HG03521 (cell line): ENCODE data around the gene CREBBP.

Experiments used
- ATAC-seq: cut with Tn5 transposase; IDR thresholded peaks from one replicate; pipeline ENCODE4 v1.9.1; 2021; ENCODE audit warnings: mild to moderate bottlenecking, moderate library complexity; ENCODE audit not compliant: unreplicated experiment

CREBBP gene

DNA sequence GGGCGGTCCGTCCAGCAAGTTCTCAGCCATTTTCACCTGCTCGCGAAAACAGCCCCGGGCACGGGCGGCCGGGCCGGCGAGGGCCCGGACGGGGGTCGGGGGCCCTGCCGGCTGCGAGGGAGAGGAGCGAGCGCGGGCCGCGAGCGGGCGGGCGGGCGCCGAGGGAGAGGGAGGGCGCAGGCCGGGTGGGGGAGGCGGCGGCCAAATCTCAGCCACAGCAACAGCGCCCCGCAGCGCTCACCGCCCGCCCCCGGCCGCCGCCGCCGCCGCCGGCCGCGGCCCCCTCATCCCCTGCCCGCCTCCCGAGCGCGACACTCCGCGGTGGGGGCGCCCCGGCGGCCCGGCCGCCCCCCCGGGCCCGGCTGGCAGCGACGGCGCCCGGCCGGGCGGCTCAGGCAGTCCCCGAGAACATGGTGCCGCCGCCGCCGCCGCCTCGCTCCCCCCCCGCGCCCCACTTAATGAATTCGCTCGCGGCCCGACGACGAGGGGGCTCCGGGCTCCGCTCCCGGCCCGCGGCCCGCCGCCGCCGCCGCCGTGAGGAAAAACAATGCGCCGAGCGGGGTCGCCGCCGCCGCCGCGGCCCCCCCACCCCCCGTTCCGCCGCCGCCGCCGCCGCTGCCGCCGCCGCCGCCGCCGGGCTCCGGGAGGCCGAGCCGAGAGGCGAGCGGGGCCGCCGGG lies 487 bp downstream of the CREBBP start:
- peak; percentile 53 for ATAC-seq

DNA sequence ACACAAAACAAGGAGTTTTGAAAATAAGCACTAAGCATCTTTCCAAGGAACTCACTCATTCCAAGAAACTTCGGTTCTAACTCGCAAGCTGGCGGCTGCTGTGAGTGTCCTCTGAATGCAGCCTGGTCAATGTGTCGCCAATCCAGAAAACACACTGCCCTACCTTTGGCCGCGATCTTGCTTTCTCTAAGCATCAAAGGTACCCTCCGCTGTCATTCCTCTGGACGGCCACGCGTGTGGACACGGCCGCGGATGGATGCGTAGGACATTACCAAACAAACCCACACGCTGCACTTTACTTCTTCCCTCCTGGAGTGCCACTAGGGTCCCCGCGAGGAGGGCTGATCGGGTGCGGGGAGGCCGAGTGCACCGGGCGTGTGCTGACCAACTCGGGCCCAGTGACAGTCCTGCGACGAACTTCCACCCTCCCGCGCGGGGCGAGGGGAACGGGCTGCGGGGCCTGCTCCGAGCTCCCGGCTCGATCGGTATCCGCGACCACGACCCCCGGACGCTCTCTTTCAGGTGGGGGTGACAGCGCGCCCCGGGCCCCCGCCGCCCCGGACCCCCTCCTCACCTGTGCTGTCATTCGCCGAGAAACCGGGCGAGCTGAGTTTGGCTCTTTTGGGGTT lies 1.1 kb downstream of the CREBBP start:
- ATAC-seq: no peak

DNA sequence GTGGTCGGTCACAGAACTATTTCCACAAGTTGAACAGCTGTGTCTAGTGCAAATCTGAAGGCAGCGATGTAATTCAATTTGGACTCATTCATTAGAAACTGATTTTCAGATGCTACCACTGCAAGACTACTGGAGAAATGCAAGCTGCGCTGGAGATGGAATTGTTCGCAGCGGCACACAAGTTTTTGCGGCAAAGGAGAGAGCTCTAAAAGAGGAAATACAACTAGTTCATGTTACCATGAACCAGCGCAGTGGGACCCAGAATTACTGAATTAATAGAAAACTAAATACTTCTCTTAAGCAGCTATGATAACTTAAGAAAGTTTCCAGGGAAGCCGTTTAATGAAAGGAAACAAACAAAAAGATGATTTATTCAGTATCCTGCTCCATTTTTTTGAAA lies 1.9 kb downstream of the CREBBP start:
- no peak for ATAC-seq

DNA sequence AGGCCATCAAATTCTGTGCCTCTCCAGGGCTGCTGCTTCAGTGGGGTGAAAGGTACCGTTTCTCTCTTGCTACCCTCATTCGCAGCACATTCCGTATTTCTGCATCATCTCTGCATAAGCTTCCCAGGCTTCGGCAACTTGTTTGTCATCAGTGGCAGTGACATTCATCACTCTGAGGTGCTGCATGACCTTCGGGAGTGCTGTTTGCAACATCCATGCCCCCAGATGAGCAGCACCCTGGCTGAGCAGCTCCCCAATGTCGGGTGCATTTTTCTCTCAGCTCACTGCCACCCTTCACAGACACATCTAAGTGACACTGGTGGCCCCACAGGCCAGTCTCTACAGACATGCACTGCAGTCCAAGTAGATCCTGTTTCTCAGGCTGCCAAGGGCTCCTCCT lies 3.8 kb downstream of the CREBBP start:
- no peak for ATAC-seq

DNA sequence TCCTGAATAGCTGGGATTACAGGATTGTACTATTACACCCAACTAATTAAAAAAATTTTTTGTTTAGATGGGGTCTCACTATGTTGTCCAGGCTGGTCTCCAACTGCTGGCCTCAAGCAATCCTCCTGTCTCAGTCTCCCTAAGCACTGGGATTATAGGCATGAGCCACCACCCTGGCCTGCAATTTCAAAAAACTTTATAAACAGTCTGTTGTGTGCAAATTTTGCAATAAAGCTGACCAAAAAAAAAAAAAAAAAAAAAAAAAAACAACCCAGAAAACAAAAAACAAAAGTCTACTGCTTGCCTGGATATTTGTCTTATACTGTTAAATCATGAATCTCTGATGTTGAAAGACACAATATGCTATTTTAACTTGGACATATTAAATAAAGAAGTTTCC lies 4.4 kb downstream of the CREBBP start:
- no peak for ATAC-seq

DNA sequence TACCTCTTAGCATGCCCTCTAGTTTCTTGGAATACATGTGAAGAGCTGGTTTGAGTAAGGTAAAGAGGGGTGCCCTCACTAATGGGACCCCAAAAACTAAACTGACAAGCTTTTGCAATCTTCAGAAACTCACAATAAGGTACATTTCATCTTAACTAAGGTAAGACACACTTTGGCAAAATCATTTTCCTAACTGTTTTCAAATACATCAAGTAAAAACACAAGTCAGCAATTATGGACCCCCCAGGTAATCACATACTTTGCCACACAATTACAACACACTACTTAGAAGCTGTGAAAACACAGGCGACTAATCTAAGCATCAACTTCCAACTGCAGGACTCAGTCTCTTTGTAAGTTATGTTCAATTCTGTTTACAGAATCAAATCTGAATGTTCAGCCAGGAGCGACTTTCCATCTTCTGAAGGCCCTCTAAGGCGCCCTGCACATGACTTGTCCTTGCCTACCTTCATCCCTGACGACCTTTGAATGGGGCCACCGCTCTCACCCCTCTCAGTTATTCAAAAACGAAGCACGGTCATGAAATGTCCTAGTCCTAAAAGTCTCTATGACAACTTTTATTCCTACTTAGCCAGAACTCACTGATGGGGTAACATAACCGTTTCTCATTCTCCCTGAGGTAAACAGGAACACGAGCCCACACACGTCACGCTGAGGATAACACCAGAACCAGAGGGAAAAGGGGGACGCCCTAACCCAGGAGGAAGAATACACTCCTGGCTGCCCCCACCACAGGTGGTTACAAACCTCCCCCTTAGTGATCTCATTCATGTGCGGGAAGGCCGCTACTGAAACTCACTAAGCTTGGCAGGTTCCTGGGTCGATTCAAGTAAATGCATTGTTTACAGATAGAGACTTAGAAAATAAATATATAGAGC lies 5.5 kb downstream of the CREBBP start:
- ATAC-seq: no peak

DNA sequence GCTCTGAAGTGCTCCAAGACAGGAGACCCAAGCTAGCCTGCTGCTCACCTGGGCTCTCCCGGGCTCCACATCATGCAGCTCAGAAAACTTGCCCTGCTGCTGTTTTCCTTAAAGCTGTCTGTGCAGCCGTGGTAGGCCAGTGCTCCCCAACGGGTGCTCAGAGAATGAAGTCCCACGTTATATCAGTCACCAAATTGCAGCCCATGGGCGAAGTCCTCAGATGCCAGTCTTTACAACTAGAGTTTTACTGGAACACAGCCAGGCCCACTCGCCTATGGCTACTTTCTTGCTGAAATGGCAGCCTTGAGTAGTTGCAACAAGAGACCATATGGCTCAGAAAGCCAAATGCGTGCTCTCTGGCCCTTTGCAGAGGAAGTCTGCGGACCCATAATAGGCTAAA lies 6.3 kb downstream of the CREBBP start:
- no peak for ATAC-seq

DNA sequence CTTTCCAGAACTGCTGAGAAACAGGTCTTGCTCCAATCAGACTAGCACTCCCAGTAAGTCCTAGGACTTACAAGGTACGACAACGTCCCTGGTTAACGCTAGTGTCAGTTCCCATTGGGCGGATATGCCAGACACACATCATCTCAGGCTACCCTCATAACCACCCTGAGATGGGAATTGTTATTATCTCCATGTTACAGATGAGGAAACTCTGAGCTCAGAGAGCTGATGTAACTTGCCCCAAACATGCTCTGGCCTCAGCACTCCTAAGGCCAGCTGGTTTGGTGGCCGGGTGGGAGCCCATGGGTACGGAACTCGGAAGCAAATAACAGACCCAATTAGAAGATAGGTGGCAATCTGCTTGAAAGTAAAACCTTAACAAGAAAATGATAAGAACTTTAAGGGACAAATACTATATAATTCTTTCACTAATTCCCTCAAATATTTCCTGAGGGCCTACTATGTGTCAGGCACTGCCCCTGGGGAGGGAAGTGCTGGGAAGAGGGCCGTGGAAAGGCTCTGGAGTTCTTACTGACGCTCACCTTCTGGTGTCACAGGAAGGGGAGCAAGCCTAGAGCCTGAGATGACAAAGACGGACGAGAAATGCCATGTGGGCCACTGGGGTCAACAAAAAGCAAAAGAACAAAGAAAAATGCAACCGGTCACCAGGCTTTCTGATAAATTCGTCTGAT lies 6.9 kb downstream of the CREBBP start:
- no peak for ATAC-seq

DNA sequence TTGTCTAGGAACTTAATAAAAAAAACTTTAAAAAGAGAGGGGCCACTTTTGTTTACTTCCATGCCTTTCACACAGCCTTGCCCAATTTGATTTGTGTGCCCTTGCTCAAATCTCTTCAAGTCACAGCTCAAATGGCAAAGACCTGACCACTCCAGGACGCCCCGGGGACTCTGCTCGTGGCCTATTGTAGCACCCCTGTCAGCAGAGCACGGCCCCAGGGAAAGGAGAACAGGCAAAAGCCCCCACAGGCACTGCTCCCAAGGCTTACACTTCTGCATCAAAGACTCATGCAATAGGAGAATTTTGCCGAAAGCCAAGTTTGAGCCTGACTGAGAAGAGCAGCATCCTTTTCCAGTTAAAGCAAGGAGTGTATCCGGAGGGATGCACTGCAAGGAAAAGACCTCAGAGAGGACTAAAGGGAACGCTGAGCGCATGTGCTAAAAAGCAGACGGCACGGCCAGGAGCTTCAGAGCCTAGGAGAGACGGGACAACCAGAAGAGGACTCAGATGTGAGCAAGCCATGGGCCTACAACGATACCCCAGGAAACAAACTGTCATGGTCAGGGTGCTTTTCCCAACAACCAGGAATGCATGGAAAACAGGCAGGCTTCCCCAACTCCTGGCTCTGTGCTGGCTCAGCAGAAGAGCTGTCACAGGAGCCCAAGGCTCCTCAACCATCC lies 8.2 kb downstream of the CREBBP start:
- ATAC-seq: no peak

DNA sequence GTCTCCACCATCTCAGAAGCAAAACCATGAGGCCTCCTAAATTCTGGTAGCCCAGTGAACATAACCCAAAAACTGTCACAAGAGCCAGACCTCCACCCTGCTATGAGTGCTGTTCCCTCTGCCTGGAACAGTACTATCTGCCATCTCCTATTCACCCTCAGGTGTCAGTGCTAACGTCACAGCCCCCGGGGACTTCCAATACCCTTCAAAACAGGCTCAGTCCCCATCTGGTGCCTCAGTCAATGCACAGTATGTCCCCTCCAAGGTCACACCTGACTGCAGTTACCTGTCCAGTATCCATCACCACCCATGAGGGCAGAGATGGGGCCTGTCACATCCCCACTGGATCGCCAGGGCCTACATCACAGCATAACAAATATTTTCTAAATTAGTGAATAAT lies 11.5 kb downstream of the CREBBP start:
- no peak for ATAC-seq

DNA sequence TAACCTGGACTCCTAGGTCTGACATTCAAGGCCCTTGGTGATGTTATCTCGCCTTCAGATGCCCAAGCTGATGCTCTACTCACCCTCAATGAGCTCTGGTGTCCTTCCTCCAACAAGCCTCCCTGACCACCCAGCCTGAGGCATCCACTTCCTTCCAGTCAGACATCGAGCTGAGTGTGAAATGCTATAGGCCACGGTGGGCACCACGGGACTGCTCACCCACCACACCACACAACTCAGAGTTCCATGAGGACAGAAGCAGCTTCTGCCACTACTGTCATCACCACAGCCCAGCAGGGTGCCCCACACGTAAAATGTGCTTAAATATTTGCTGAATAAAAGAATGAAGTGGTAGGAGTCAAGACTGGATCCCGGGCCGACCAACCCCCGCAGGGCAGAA lies 12.0 kb downstream of the CREBBP start:
- no peak for ATAC-seq

DNA sequence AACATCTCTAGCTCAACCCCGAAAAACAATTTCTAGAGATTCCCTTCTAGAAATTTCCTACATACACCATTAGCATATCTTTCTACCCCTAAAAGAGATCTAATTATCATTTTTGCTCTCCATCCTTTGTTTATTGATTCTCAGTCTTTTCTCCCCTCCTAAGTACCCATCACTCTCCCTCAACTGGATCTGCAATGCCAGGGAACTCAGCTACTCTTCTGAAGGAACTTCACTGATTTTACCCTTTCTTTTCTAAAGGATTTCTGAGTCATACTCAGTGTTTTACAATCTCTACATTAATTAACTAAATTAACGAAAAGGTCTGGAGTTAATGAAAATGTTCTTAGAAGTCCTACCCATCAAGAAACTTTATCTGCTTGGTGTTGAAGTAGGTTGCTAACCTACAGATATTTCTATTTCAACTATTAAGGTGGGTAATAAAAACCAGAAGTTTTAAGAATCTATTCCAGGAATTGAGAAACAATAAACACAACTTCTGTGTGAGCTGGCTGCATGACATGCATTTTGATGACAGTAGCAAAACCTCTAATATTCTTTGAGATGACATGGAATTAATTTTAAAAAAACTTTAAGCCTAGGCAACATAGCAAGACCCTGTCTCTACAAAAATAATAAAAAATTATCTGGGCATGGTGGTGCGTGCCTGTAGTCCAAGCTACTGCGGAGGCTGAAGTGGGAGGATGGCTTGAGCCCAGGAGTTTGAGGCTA lies 13.6 kb downstream of the CREBBP start:
- ATAC-seq: no peak

DNA sequence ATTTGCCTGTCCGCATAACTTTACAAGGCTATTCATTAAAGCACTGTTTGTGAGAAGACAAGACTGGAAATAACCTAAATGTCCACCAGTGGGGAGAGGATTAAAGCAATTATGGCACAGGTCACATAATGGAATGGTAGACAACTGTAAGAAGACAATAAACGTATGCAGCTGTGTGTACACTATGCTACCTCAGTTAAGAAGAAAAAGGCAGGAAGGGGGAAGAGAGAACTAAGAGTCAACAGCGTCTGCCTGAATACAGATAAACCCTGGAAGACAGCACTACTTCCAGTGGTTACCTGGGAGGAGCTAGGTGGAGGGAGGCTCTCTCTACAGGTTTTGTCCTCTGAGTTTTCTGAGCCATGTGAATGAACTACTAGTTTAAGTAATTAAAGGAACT lies 15.3 kb downstream of the CREBBP start:
- ATAC-seq: no peak

DNA sequence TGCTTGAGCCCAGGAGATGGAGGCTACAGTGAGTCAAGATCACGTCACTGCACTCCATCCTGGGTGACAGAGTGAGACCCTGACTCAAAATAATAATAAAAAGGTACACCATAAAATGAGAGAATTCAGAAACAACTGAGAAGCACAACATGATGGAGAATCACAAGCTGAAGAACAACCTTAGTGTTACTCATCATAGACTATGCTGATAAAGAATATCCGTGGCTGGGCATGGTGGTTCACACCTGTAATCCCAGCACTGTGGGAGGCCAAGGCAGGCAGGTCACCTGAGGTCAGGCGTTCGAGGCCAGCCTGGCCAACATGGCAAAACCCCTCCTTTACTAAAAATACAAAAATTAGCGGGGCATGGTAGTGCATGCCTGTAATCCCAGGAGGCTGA lies 16.0 kb downstream of the CREBBP start:
- ATAC-seq: no peak

DNA sequence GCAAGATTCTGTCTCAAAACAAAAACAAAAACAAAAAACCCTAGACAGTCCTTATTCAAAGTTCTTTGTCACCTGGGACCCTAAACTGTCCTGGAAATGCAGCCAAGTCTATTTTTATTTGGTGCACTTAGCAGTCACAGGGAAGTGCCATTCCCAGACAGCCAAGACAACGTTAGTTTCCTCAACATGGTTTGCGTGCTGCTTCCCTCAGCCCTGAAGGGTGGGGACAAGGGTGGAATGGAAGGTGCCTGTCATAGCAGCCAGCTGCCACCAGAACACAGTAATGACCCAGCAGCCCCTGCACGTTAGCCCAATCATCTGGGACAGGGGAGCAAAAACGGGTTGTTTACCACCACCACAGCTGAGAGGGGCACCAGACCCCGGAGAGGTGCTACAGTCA lies 16.9 kb downstream of the CREBBP start:
- no peak for ATAC-seq

DNA sequence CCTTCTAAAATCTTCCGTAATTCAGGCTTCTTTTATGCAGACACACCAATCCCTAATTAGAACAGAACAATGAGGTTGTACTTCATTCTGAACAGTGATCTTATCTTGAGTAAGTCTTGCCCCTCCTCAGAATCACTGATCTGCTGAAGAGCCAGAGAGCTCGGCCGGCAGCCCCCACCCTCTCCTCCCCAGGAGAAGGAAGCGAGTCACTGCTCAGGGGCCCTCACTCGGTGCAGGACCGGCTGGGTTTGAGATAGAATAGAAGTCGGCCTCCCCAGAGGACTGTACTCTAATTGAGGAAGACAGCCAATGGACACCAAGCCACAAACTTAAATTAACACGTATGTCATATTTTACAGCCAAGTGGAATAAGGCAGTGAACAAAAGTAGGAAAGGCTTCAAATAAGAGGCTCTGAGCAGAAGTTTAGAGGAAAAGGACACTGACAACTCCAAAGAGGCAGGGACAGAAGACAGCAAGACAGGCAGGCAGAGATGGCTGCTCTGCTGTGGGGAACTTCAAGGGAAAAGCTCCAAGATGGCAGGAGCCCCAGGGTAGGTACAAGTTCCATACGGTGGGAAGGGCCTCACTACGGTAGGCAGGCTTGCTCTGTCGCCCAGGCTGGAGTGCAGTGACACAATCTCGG lies 18.6 kb downstream of the CREBBP start:
- no peak for ATAC-seq

DNA sequence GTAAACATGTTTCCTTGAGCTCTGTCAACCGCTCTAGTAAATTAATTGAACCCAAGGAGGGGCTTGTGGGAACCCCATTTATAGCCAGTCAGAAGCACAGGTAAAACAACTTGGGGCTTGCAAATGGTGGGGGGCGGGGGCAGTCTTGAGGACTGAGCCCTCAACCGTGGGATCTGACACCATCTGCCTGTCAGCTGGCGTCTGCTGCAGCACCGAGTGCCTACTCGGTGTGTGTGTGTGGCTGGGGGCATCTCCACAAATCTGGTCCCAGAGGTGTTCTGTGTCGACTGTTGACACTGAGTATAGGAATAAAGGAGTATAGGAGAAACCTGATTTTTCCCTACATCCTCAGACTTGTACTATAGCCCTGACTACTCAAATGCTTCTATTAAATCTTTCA lies 20.6 kb downstream of the CREBBP start:
- ATAC-seq: no peak

DNA sequence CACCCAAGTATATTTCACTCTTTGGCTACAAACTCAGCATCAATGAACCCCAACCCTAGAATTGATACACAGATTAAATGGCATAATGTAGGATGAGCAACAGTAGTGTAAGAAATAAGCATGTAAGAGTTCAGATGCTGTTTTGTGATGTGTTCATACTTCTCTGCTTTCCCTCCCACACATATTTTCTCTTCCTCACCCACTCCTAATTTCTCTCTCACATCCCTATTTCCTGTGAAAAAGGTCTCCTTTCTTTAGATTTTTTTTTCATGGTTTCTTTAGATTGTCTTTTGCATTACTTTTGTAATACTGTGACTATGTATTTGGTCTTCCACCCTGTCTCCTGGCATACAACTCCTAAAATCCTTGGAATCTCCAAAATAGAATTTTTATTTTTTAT lies 21.7 kb downstream of the CREBBP start:
- ATAC-seq: no peak

DNA sequence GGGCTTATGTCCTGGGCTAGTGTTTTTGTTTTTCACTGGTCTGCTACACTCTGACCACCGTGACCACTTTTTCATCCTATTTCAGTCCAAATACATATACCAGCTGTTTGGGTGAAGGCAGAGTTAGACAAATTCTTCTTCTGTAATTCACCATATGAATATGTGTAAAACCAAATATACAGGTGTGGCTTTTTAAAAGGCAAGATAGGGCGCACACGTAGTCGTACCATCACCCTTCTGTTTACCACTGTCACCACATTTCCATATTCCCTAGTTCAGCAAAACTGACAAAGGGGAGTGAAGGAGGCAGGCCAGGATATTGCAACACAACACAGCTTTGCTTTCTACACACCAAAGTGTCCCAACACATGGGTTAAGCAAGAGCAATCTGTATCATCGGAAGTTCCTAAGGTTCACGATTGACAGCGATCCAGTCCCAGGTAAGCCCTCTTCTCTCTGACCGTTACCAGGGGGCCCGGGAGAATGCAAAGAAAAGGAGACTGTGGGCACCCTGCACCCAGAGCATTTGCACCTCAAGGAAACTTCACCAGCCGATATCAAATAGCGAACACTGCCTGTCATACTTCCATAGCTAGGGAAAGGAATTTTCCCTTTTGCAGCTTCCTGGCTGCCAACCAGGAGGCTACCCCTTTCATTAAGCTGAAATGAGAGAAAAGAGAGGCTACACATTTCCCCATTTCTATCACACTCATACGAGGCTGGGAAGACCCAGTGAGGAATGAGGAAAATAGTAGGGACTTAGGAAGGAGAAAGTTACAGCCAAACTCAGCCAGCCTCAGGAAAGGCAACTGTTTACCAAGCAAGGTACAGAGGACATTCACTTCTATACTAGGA lies 23.1 kb downstream of the CREBBP start:
- peak; percentile 55 for ATAC-seq
